Loucy (cell line): Measurements from ENCODE around the gene PUM1.

Source experiments
- CTCF ChIP-seq: fragments of 200-600 bp; sonication (generic); conservative IDR thresholded peaks from 2 replicates; pipeline ENCODE4 v1.5.1; 2014; ENCODE audit warnings: mild to moderate bottlenecking, antibody characterized with exemption, low read length
- EZH2phosphoT487 ChIP-seq: fragments of 200-600 bp; IDR thresholded peaks from 2 replicates; pipeline ENCODE4 v1.6.1; 2018; ENCODE audit warnings: antibody characterized with exemption, mild to moderate bottlenecking, moderate library complexity, borderline replicate concordance

DNA sequence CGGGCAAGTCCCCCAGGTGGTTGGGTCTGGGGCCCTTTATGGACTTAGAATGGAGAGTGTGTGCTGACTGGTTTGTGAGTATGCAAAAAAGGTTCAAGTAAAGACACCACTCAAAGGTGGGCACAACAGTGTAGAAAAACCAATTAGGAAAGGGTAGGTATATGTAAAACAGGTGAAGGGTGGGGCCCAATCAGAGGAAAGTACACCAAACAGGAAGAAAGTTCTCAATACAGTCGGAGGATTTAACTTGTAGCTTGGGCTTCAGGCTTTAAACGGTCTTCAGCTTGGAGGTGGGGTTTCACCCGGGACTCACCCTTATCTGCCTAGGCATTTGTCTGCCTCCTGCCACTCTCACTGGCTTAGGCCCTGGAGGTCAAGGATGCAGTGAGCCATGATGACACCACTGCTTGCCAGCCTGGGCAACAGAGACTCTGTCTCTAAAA lies 6.8 kb upstream of the PUM1 start:
- TF ChIP-seq EZH2phosphoT487 (no peak), CTCF (no peak)
